Breast epithelium (tissue), 4 donors: ENCODE data around the gene B3GNT7. TPM values are rescaled to one million over a fixed set of nuclear protein-coding genes. Genes with fewer than 3 reads are reported as not detected.

ENCODE experiments used
- DNase-seq, 2 donors: peaks; one replicate each; pipeline ENCODE4 v3.0.0-alpha.2; 2019; ENCODE audit warnings: low spot score in 2 of 2
- H3K27ac ChIP-seq, 2 donors: fragments of 200-600 bp; sonication (generic) in 1 of 2; one replicate each; pipeline ENCODE4 v1.5.1; 2016 to 2019; ENCODE audit warnings: mild to moderate bottlenecking in 1 of 2
- H3K27me3 ChIP-seq, 2 donors: fragments of 200-600 bp; sonication (generic) in 1 of 2; one replicate each; pipeline versions ENCODE4 v1.5.1 to v1.6.0; 2017 to 2019; ENCODE audit warnings: control low read depth in 1 of 2, mild to moderate bottlenecking in 1 of 2
- H3K36me3 ChIP-seq: fragments of 200-600 bp; one replicate; pipeline ENCODE4 v1.5.1; 2019
- H3K4me1 ChIP-seq, 2 donors: fragments of 200-600 bp; sonication (generic); one replicate each; pipeline ENCODE4 v1.5.1; 2016 to 2019; ENCODE audit warnings: control low read depth in 1 of 2
- H3K4me3 ChIP-seq, 3 donors: fragments of 200-600 bp; sonication (generic); 1 replicate in 2 of 3; 2 replicates in 1 of 3; pipeline ENCODE4 v1.5.1; 2016 to 2019; ENCODE audit warnings: mild to moderate bottlenecking in 3 of 3, moderate library complexity in 2 of 3
- H3K9me3 ChIP-seq, 2 donors: fragments of 200-600 bp; sonication (generic) in 1 of 2; one replicate each; pipeline ENCODE4 v1.5.1; 2016 to 2019; ENCODE audit warnings: control low read depth in 1 of 2
- POLR2A ChIP-seq: fragments of 450-650 bp; IDR thresholded peaks from one replicate; pipeline ENCODE4 v1.6.1; 2016; ENCODE audit warnings: antibody characterized with exemption, mild to moderate bottlenecking, moderate library complexity
- POLR2AphosphoS5 ChIP-seq, 3 donors: sonication (generic); formaldehyde crosslinking; IDR thresholded peaks; one replicate each; pipeline ENCODE4 v1.6.1; 2017; ENCODE audit warnings: antibody characterized with exemption in 3 of 3
- intact Hi-C: fragments of 100-400 bp; cut with DNase I; formaldehyde crosslinking; loops from one replicate; pipeline ENCODE4 v1.15.1; 2023; ENCODE audit warnings: low total_unique reads
- total RNA-seq, 3 donors: library from RNA; depleted of rRNA; stranded (reverse); fragments of >200 nt; gene quantifications; one replicate each; pipeline ENCODE4 v1.1.0, GENCODE V29; 2016
- TF ChIP-seq, protein P1 (sequence below), 3 donors: fragments of 450-650 bp; IDR thresholded peaks; one replicate each; pipeline ENCODE4 v1.5.1; 2016 to 2017; ENCODE audit warnings: antibody characterized with exemption in 3 of 3, mild to moderate bottlenecking in 3 of 3, moderate library complexity in 3 of 3

B3GNT7 gene
- total RNA-seq, 3 donors from 2014 or later: 1.3 to 5.3 (median 2.3) TPM

DNA sequence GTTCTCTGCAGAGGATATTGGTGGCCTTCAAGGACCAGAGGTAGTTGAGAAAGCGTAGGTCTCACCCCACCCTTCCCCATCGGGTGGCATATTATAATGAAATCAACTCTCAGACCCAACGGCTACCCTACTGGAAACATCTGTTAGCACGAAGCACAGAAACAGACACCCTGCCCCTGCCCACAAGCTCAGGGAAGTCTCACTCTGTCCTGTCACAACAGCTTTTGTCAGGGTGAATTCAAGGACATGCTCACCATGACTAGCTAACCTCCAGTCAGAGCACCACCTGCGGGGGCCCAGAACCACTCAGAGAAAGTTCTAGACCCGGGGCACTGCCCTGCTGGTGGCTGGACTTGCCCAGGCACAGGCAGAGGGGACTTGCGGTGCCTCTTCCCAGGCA, 3.5 kb upstream of the B3GNT7 start:
- TF ChIP-seq POLR2AphosphoS5 (IDR thresholded peaks at IDR 0.05): no peak
- TF ChIP-seq, protein P1, sequence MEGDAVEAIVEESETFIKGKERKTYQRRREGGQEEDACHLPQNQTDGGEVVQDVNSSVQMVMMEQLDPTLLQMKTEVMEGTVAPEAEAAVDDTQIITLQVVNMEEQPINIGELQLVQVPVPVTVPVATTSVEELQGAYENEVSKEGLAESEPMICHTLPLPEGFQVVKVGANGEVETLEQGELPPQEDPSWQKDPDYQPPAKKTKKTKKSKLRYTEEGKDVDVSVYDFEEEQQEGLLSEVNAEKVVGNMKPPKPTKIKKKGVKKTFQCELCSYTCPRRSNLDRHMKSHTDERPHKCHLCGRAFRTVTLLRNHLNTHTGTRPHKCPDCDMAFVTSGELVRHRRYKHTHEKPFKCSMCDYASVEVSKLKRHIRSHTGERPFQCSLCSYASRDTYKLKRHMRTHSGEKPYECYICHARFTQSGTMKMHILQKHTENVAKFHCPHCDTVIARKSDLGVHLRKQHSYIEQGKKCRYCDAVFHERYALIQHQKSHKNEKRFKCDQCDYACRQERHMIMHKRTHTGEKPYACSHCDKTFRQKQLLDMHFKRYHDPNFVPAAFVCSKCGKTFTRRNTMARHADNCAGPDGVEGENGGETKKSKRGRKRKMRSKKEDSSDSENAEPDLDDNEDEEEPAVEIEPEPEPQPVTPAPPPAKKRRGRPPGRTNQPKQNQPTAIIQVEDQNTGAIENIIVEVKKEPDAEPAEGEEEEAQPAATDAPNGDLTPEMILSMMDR (IDR thresholded peaks at IDR 0.05): no peak
- no peaks in the 10 kb centered on the region for H3K9me3 ChIP-seq
- peaks cover 3 to 7% of the 10 kb centered on the region in 2 donors for H3K27me3 ChIP-seq
- peaks cover 3 to 6% of the 10 kb centered on the region in 2 donors for H3K4me1 ChIP-seq
- H3K4me3 ChIP-seq: no peak overlapping the region
- intact Hi-C loops: no loop called here
- H3K27ac ChIP-seq: no peak overlapping the region
- no peak for DNase-seq
- H3K36me3 ChIP-seq: no peaks in the 10 kb centered on the region

DNA sequence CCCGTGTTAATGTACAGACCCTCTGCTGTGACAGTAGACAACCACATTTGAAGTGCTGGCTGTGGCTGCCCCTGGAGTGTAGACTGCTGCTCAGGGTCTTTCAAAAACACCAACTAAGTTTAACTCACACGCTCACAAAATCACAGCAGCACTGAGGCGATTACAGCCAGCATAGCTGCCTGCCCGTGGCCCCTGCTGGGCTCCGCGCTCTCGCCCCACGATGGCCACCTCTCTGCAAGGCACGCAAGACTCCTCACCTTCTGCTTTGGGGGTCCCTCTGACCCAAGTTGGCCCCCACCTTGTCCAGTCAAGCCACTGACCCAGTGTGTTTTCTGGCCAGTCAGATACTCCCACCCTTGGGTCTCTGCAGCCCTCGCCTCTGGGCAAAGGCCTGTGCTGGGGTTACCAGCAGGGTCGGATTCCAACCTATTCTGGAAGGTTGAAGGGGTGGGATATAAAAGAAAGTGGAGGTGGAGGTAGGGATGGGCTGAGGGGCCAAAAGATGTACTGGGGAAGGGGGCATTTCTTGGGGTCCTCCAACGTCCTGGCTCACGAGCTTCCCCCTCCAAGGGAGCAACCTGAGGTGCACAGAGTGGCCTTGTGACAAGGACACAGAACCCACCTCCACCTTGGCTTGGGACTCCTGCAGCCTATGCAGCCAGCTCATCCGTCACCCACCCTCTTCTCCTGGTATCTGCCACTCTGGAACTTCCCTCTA, 2.9 kb upstream of the B3GNT7 start:
- intact Hi-C loops: no loop called here
- no peaks in the 10 kb centered on the region for H3K36me3 ChIP-seq
- H3K27ac ChIP-seq: no peak overlapping the region
- no peak for DNase-seq
- peaks cover 3 to 6% of the 10 kb centered on the region in 2 donors for H3K4me1 ChIP-seq
- peaks cover 3 to 7% of the 10 kb centered on the region in 2 donors for H3K27me3 ChIP-seq
- H3K4me3 ChIP-seq: no peak overlapping the region
- TF ChIP-seq, protein P1 (IDR thresholded peaks at IDR 0.05): no peak
- TF ChIP-seq POLR2A: no peak
- no peaks in the 10 kb centered on the region for H3K9me3 ChIP-seq

- intact Hi-C loops: no loop called here
- TF ChIP-seq POLR2AphosphoS5 (IDR thresholded peaks at IDR 0.05) (no peak), POLR2A (no peak)
- TF ChIP-seq, protein P1 (IDR thresholded peaks at IDR 0.05): no peak
- no peak for DNase-seq
- Histone ChIP-seq H3K4me1 (peaks cover 3 to 6% of the 10 kb centered on the region in 2 donors), H3K27ac (peak overlapping the region in 1 of 2 donors; percentile 25), H3K9me3 (no peaks in the 10 kb centered on the region), H3K4me3 (no peak overlapping the region), H3K27me3 (peaks cover 3 to 7% of the 10 kb centered on the region in 2 donors), H3K36me3 (no peaks in the 10 kb centered on the region)
These were observed 2.1 kb upstream of the B3GNT7 start for GRCh38 chr2:231393149-231394131.

DNA sequence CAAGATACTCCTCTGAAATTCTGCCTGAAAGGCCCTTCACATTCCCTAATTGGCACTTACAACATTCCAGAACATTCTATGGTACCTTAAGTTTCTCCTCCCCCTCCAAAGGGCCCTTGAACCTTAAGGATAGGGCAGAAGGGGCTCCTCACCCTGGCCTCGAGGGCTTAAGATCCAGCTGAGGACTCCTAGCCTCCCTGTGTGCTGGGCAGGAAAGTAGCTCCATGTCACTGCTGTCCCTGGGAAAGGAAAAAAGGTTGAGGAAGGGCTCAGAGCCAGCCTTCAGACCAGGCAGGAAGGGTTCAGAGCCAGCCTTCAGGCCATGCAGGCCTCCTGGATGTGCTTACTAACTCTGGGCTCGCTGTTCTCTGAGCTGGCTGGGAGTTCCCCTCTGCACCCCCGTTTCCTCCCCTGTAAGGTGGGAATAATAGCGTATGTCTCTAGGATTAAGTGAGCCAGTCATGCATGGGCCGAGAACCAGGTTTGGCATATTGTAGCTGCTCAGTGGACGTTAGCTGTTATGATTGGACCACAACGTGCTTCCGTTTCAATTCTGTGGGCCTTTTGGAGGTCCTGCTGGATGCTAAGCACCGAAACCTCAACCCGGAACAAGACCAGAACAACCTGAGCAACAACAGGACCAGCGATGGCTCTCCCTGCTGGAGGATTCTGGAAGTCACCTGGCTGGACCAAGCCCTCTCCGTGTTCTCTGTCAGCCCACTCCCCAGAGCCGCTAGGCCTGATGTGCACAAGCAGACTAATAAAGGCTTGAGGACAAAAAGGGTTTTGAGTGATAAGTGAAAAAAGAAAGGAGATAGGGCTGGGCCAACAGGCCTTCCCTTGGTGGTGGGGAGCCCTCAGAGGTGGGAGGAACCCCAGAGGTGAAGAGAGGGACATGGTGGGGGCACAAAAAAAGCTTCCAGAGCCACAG, 1.0 kb upstream of the B3GNT7 start:
- peaks cover 3 to 6% of the 10 kb centered on the region in 2 donors for H3K4me1 ChIP-seq
- DNase-seq: no peak
- intact Hi-C loops: no loop called here
- H3K9me3 ChIP-seq: no peaks in the 10 kb centered on the region
- H3K27me3 ChIP-seq: peaks cover 3 to 7% of the 10 kb centered on the region in 2 donors
- H3K36me3 ChIP-seq: no peaks in the 10 kb centered on the region
- no peak for TF ChIP-seq POLR2A
- TF ChIP-seq, protein P1 (IDR thresholded peaks at IDR 0.05): no peak
- TF ChIP-seq POLR2AphosphoS5 (IDR thresholded peaks at IDR 0.05): no peak
- H3K4me3 ChIP-seq: peak overlapping the region in 2 of 3 donors; percentile 69 to 86
- H3K27ac ChIP-seq: peak overlapping the region in 1 of 2 donors; percentile 25
